HepG2 (cell line): ENCODE results near the gene FOXN3. TPM values are rescaled to one million over a fixed set of nuclear protein-coding genes. Genes with fewer than 3 reads are reported as not detected.

Experiments used
- CC2D1A ChIP-seq: sonication (generic); formaldehyde crosslinking; IDR thresholded peaks from 2 replicates; pipeline ENCODE4 v1.8.1; 2023; ENCODE audit warnings: mild to moderate bottlenecking, missing genetic modification reagents
- CEBPG ChIP-seq: IDR thresholded peaks from 2 replicates; pipeline ENCODE4 v1.6.1; 2016
- FOXA1 ChIP-seq, 2 experiments: fragments of 450-650 bp in 1 of 2; sonication (generic) in 1 of 2; formaldehyde crosslinking in 1 of 2; IDR thresholded peaks; 2 replicates each; pipeline versions ENCODE4 v1.4.0 to v1.6.1; 2016 to 2020; ENCODE audit warnings: missing genetic modification reagents in 1 of 2
- FOXP1 ChIP-seq, 2 experiments: fragments of 450-650 bp in 1 of 2; IDR thresholded peaks; 2 replicates each; pipeline ENCODE4 v1.6.1; 2017 to 2018; ENCODE audit warnings: antibody characterized with exemption in 1 of 2
- KLF13 ChIP-seq: sonication (generic); formaldehyde crosslinking; IDR thresholded peaks from 2 replicates; pipeline ENCODE4 v1.4.0; 2020; ENCODE audit warnings: mild to moderate bottlenecking, missing genetic modification reagents
- ONECUT2 ChIP-seq: sonication (generic); formaldehyde crosslinking; IDR thresholded peaks from 2 replicates; pipeline ENCODE4 v1.4.0; 2020; ENCODE audit warnings: missing genetic modification reagents
- RNF2 ChIP-seq: fragments of 450-650 bp; conservative IDR thresholded peaks from 2 replicates; pipeline ENCODE4 v1.6.1; 2016; ENCODE audit warnings: low read depth
- ZFP90 ChIP-seq: sonication (generic); formaldehyde crosslinking; IDR thresholded peaks from 2 replicates; pipeline ENCODE4 v1.8.0; 2022; ENCODE audit warnings: missing genetic modification reagents, mild to moderate bottlenecking, inconsistent platforms, borderline replicate concordance
- ZMYM3 ChIP-seq: sonication (generic); formaldehyde crosslinking; IDR thresholded peaks from 2 replicates; pipeline ENCODE4 v1.5.1; 2020; ENCODE audit warnings: mild to moderate bottlenecking, missing genetic modification reagents
- polyA plus RNA-seq, 8 experiments: library from polyadenylated mRNA; depleted of rRNA in 3 of 8; stranded (reverse) in 7 of 8; unstranded in 1 of 8; fragments of >200 nt; fragmentation: Illumina TruSeq in 4 of 8; extraction: Trizol in 4 of 8; gene quantifications; 2 replicates each; pipeline versions ENCODE4 v1.2.1 to v1.2.3, GENCODE V29; 2011 to 2016; ENCODE audit warnings: low read depth in 4 of 8, missing spikeins in 1 of 8, mixed read lengths in 1 of 8; ENCODE audit not compliant: insufficient read depth in 1 of 8
- total RNA-seq, 5 experiments: library from RNA; depleted of rRNA; stranded (reverse); fragments of >200 nt; fragmentation: Illumina TruSeq; extraction: Trizol; gene quantifications; 2 replicates each; pipeline ENCODE4 v1.2.3, GENCODE V29; 2016; ENCODE audit warnings: low read depth in 1 of 5
- TF ChIP-seq, protein P1 (sequence below), 2 experiments: sonication (generic) in 1 of 2; formaldehyde crosslinking in 1 of 2; IDR thresholded peaks; 2 replicates each; pipeline versions ENCODE4 v1.4.0 to v1.6.1; 2016 to 2020; ENCODE audit warnings: borderline replicate concordance in 1 of 2, low read depth in 1 of 2, mild to moderate bottlenecking in 1 of 2, missing genetic modification reagents in 1 of 2
- TF ChIP-seq, protein P2 (sequence below): sonication (generic); formaldehyde crosslinking; IDR thresholded peaks from 2 replicates; pipeline ENCODE4 v1.8.1; 2023; ENCODE audit warnings: mild to moderate bottlenecking, inconsistent platforms, moderate library complexity, missing genetic modification reagents, borderline replicate concordance
- TF ChIP-seq, protein P3 (sequence below): sonication (generic); formaldehyde crosslinking; IDR thresholded peaks from 2 replicates; pipeline ENCODE4 v1.8.0; 2022; ENCODE audit warnings: missing genetic modification reagents, mild to moderate bottlenecking, moderate library complexity, borderline replicate concordance
- TF ChIP-seq, protein P4 (sequence below): sonication (generic); formaldehyde crosslinking; IDR thresholded peaks from 2 replicates; pipeline ENCODE4 v1.5.0; 2020; ENCODE audit warnings: mild to moderate bottlenecking, missing genetic modification reagents, borderline replicate concordance
- TF ChIP-seq, protein P5 (sequence below): sonication (generic); formaldehyde crosslinking; IDR thresholded peaks from 2 replicates; pipeline ENCODE4 v1.8.1; 2023; ENCODE audit warnings: mild to moderate bottlenecking, missing genetic modification reagents, borderline replicate concordance

The FOXN3 gene
- total and polyA plus RNA-seq, 2 of the 13 experiments (the other 11 are each of a cell fraction or from before 2014, with no cell fraction given), result 32.4 to 70.2 TPM

DNA sequence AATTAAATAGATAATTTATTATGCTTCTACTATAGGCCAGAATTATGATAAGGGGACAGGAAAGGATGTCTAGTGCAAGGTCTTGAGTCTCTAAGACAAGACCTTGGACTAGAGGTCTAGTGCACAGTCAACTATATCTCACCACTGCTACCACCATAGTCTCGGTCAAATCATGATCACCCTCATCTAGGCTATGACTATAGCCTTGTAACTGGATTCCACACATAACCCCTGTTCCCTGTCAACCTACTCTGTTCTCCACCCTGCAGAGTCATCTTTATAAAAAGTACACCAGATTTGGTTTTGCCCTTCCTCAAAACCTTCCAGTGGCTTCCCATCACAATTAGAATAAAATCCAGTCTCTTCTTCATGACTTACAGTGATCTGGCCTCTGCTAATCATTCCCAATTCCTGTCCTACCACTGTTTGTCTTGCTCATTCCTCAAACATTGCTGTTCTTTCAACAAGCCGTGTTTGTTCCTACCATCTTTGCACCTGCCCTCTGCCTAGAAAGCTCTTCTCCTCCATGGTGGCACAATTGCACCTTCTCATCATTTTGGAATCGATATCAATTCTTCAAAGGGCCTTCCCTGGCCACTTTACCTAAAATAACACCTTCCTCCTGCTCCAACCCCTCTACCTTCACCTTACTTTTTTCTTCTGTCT is 169.4 kb downstream of the FOXN3 start (continued):
- TF ChIP-seq, protein P1, sequence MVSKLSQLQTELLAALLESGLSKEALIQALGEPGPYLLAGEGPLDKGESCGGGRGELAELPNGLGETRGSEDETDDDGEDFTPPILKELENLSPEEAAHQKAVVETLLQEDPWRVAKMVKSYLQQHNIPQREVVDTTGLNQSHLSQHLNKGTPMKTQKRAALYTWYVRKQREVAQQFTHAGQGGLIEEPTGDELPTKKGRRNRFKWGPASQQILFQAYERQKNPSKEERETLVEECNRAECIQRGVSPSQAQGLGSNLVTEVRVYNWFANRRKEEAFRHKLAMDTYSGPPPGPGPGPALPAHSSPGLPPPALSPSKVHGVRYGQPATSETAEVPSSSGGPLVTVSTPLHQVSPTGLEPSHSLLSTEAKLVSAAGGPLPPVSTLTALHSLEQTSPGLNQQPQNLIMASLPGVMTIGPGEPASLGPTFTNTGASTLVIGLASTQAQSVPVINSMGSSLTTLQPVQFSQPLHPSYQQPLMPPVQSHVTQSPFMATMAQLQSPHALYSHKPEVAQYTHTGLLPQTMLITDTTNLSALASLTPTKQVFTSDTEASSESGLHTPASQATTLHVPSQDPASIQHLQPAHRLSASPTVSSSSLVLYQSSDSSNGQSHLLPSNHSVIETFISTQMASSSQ (IDR thresholded peaks at IDR 0.05; ENCODE audit: low read depth), result no peak; the same call in 1 of the 2 replicates
- TF ChIP-seq, protein P1 (CRISPR knock-in tag; IDR thresholded peaks at IDR 0.05; ENCODE audit: borderline replicate concordance), result peak; percentile 63; the same call in 1 of the 2 replicates
- peak; percentile 65 for TF ChIP-seq CEBPG (CRISPR knock-in tag)
- peak; percentile 30; the same call in 1 of the 2 replicates for TF ChIP-seq ZMYM3 (CRISPR knock-in tag)
- no peak for TF ChIP-seq RNF2
- TF ChIP-seq ZFP90 (CRISPR knock-in tag), result no peak
- no peak for TF ChIP-seq FOXA1 (IDR thresholded peaks at IDR 0.05)
- TF ChIP-seq FOXA1 (CRISPR knock-in tag; IDR thresholded peaks at IDR 0.05), result peak; percentile 91
- TF ChIP-seq CC2D1A (CRISPR knock-in tag), result no peak
- TF ChIP-seq, protein P2, sequence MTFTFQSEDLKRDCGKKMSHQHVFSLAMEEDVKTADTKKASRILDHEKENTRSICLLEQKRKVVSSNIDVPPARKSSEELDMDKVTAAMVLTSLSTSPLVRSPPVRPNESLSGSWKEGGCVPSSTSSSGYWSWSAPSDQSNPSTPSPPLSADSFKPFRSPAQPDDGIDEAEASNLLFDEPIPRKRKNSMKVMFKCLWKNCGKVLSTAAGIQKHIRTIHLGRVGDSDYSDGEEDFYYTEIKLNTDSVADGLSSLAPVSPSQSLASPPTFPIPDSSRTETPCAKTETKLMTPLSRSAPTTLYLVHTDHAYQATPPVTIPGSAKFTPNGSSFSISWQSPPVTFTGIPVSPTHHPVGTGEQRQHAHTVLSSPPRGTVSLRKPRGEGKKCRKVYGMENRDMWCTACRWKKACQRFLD (CRISPR knock-in tag), result no peak
- TF ChIP-seq FOXP1 (IDR thresholded peaks at IDR 0.05), result no peak
- peak; percentile 49; the same call in 1 of the 2 replicates for TF ChIP-seq FOXP1 (CRISPR knock-in tag; IDR thresholded peaks at IDR 0.05)
- TF ChIP-seq KLF13, result no peak
- TF ChIP-seq, protein P3, sequence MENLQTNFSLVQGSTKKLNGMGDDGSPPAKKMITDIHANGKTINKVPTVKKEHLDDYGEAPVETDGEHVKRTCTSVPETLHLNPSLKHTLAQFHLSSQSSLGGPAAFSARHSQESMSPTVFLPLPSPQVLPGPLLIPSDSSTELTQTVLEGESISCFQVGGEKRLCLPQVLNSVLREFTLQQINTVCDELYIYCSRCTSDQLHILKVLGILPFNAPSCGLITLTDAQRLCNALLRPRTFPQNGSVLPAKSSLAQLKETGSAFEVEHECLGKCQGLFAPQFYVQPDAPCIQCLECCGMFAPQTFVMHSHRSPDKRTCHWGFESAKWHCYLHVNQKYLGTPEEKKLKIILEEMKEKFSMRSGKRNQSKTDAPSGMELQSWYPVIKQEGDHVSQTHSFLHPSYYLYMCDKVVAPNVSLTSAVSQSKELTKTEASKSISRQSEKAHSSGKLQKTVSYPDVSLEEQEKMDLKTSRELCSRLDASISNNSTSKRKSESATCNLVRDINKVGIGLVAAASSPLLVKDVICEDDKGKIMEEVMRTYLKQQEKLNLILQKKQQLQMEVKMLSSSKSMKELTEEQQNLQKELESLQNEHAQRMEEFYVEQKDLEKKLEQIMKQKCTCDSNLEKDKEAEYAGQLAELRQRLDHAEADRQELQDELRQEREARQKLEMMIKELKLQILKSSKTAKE (CRISPR knock-in tag), result peak; percentile 17; the same call in 1 of the 2 replicates
- TF ChIP-seq, protein P4, sequence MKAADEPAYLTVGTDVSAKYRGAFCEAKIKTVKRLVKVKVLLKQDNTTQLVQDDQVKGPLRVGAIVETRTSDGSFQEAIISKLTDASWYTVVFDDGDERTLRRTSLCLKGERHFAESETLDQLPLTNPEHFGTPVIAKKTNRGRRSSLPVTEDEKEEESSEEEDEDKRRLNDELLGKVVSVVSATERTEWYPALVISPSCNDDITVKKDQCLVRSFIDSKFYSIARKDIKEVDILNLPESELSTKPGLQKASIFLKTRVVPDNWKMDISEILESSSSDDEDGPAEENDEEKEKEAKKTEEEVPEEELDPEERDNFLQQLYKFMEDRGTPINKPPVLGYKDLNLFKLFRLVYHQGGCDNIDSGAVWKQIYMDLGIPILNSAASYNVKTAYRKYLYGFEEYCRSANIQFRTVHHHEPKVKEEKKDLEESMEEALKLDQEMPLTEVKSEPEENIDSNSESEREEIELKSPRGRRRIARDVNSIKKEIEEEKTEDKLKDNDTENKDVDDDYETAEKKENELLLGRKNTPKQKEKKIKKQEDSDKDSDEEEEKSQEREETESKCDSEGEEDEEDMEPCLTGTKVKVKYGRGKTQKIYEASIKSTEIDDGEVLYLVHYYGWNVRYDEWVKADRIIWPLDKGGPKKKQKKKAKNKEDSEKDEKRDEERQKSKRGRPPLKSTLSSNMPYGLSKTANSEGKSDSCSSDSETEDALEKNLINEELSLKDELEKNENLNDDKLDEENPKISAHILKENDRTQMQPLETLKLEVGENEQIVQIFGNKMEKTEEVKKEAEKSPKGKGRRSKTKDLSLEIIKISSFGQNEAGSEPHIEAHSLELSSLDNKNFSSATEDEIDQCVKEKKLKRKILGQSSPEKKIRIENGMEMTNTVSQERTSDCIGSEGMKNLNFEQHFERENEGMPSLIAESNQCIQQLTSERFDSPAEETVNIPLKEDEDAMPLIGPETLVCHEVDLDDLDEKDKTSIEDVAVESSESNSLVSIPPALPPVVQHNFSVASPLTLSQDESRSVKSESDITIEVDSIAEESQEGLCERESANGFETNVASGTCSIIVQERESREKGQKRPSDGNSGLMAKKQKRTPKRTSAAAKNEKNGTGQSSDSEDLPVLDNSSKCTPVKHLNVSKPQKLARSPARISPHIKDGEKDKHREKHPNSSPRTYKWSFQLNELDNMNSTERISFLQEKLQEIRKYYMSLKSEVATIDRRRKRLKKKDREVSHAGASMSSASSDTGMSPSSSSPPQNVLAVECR (CRISPR knock-in tag), result no peak
- TF ChIP-seq ONECUT2 (CRISPR knock-in tag), result peak; percentile 45; the same call in 1 of the 2 replicates
- TF ChIP-seq, protein P5, sequence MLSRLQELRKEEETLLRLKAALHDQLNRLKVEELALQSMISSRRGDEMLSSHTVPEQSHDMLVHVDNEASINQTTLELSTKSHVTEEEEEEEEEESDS (CRISPR knock-in tag), result no peak
